Medulla oblongata (tissue), 1 donor: ENCODE data around the gene PODXL2.

ENCODE experiments used
- DNase-seq: peaks from one replicate; pipeline ENCODE4 v3.0.0-alpha.2; 2015; ENCODE audit errors: extremely low spot score

The PODXL2 gene

GRCh38 chr3:127722091-127722784, 93.3 kb downstream of the PODXL2 start:
- DNase-seq, result no peak
